ENCODE data around the gene NUP214. TPM values are rescaled to one million over a fixed set of nuclear protein-coding genes. Genes with fewer than 3 reads are reported as not detected.
A peak's percentile ranks its signal among the peaks of the same experiment; 100 is the strongest.

Gene NUP214
- total RNA-seq (2012; rRNA removed) (6.9 and 7.9 TPM in 2 replicates), polyA plus RNA-seq (2012; rRNA removed) (13.3 and 13.4 TPM in 2 replicates), Bru-seq, nascent RNA (percentile 82 among the genes with signal in this experiment), BruChase-seq, experiment 1, labeled RNA remaining after a 6-hour chase (percentile 85 among the genes with signal in this experiment), BruChase-seq, experiment 2, labeled RNA remaining after a 2-hour chase (percentile 83 among the genes with signal in this experiment)
- 11.3 and 21.0 TPM in 2 replicates for polyA plus RNA-seq (2012; cell fraction: cytosol; rRNA removed)
- 21.5 and 30.0 TPM in 2 replicates for polyA plus RNA-seq (2012; cell fraction: nucleus; rRNA removed; ENCODE audit: low replicate concordance)
- long read RNA-seq, partial matches to known transcripts, result 24 of 25 reads
- long read RNA-seq, other reads (novel, unspliced or antisense), result 1 of 25 reads

GRCh38 chr9:131125288-131126058 is at the start of gene NUP214:
TSS of gene NUP214 (plus strand) at chr9:131125586. CDS start at chr9:131125705, 119 bp downstream.
- peak within 1 kb of the TSS; percentile 89 for H3K9ac ChIP-seq (ENCODE audit: low read depth, low read length)
- peak within 1 kb of the TSS; percentile 94 for H2AK9ac ChIP-seq (replicated peaks; ENCODE audit: low read depth, low read length, poor library complexity)
- H4K91ac ChIP-seq (ENCODE audit: insufficient read depth, low read depth, low read length), result peak within 1 kb of the TSS; percentile 83
- 0% methylated on average over 21 of the region's 61 CpGs; no CpG with 5 or more reads in 1 of the 2 experiments for WGBS, 2 experiments (ENCODE audit: extremely low coverage in 2 of 2, insufficient read length in 1 of 2)
- no peaks in the 10 kb centered on the region for H3K9me3 ChIP-seq (ENCODE audit: control insufficient read depth, insufficient read depth, low read length)
- peak within 1 kb of the TSS; percentile 37 for H2AK5ac ChIP-seq (ENCODE audit: low read depth, low read length)
- POLR2A ChIA-PET (ENCODE audit: unreplicated experiment), result interaction anchor here (0.6 to 0.9 kb wide), 2 partner anchors 9 to 14 kb away, joined by 3 to 5 read pairs; no protein-coding TSS in a partner anchor
- H3K14ac ChIP-seq (replicated peaks; ENCODE audit: low read depth, low read length), result peak within 1 kb of the TSS; percentile 95
- peak within 1 kb of the TSS; percentile 63 for H2BK5ac ChIP-seq (ENCODE audit: low read depth, low read length, poor library complexity, severe bottlenecking)
- in situ Hi-C loops (cut with MboI; ENCODE audit: low sequenced_read_pairs), result loop anchor here (25.0 kb wide), 1 partner anchor 1212 kb away; no protein-coding TSS in a partner anchor
- H4K20me1 ChIP-seq (ENCODE audit: insufficient read depth, low read length), result no peaks in the 10 kb centered on the region
- CTCF ChIA-PET, result interaction anchor here (1.4 kb wide), 1 partner anchor 211 kb away, joined by 3 read pairs; no protein-coding TSS in a partner anchor
- BruUV-seq (replicated peaks), result no TSS peak
- H3K4me1 ChIP-seq (ENCODE audit: control insufficient read depth, insufficient read depth, low read length), result no peaks in the 10 kb centered on the region
- peak within 1 kb of the TSS; percentile 59 to 95 for H4K8ac ChIP-seq (ENCODE audit: low read depth in 2 of 2, low read length in 2 of 2)
- peak within 1 kb of the TSS; percentile 93 for H2AFZ ChIP-seq (replicated peaks; ENCODE audit: low read length, poor library complexity)
- no peak within 1 kb of the TSS; the same call in 1 of the 2 replicates for H3K18ac ChIP-seq (ENCODE audit: low read depth, low read length)
- peaks cover 2% of the 10 kb centered on the region; the same call in 1 of the 2 replicates for H3K27me3 ChIP-seq (ENCODE audit: control insufficient read depth, insufficient read depth, low read length)
- peaks cover 6 to 35% of the 10 kb centered on the region in 2 experiments for H3K79me1 ChIP-seq (ENCODE audit: low read depth in 1 of 2, low read length in 2 of 2)
- H3K4ac ChIP-seq (ENCODE audit: low read depth, low read length), result peak within 1 kb of the TSS; percentile 86
- peak within 1 kb of the TSS; percentile 86 for H4K5ac ChIP-seq (ENCODE audit: low read depth, low read length)
- H2BK120ac ChIP-seq (ENCODE audit: low read depth, low read length), result no peak within 1 kb of the TSS
- DNase-seq (peak; percentile 96), ATAC-seq (ENCODE audit: low read depth) (peak; percentile 100)
- H3K9me1 ChIP-seq (ENCODE audit: insufficient read depth, low read length), result no peaks in the 10 kb centered on the region
- peaks cover 7% of the 10 kb centered on the region; the same call in 1 of the 2 replicates for H3K36me3 ChIP-seq (ENCODE audit: control insufficient read depth, insufficient read depth, low read length)
- peak within 1 kb of the TSS; percentile 90 for H3K56ac ChIP-seq (ENCODE audit: extremely low read depth, insufficient read depth, low read length)
- peak within 1 kb of the TSS; percentile 76 for H3K27ac ChIP-seq (ENCODE audit: insufficient read depth, low read length)
- dilution Hi-C loops (cut with HindIII; ENCODE audit: low sequenced_read_pairs, unreplicated experiment), result no loop called here
- H2BK15ac ChIP-seq (ENCODE audit: low read depth, low read length), result no peak within 1 kb of the TSS
- no peak within 1 kb of the TSS for H2BK20ac ChIP-seq (ENCODE audit: low read depth, low read length)
- peak within 1 kb of the TSS; percentile 85 for H3K23ac ChIP-seq (ENCODE audit: low read depth, low read length)
- peak within 1 kb of the TSS; percentile 100 for H3K4me2 ChIP-seq (ENCODE audit: low read depth, low read length)
- intact Hi-C loops (cut with micrococcal nuclease), result loop anchor here (2.0 to 5.0 kb wide), 2 partner anchors 42 to 67 kb away; no protein-coding TSS in a partner anchor
- peak within 1 kb of the TSS; percentile 85 for H3K4me3 ChIP-seq (ENCODE audit: insufficient read depth, low read depth, low read length)
- TF ChIP-seq CTCF (conservative IDR thresholded peaks at IDR 0.05; ENCODE audit: low read depth, low read length) (no peak), MXI1 (IDR thresholded peaks at IDR 0.05; ENCODE audit: borderline replicate concordance, low read depth, low read length) (peak; percentile 95; the same call in 1 of the 2 replicates), RFX5 (IDR thresholded peaks at IDR 0.05; ENCODE audit: low read depth, low read length) (no peak), RCOR1 (IDR thresholded peaks at IDR 0.05; ENCODE audit: insufficient replicate concordance, low read length) (no peak), POLR2A (IDR thresholded peaks at IDR 0.05; ENCODE audit: low read depth, low read length) (peak; percentile 90), SMC3 (IDR thresholded peaks at IDR 0.05; ENCODE audit: low read depth, low read length) (no peak), ELK1 (IDR thresholded peaks at IDR 0.05; ENCODE audit: borderline replicate concordance, low read depth, low read length) (0 out of 2 replicates have a peak, but pooled peaks have one; percentile 49), MAZ (IDR thresholded peaks at IDR 0.05; ENCODE audit: borderline replicate concordance, low read depth, low read length) (peak; percentile 79; the same call in 1 of the 2 replicates), CHD1 (IDR thresholded peaks at IDR 0.05; ENCODE audit: low read depth, low read length) (no peak), FOS (IDR thresholded peaks at IDR 0.05; ENCODE audit: low read depth, low read length) (peak; percentile 38; the same call in 1 of the 2 replicates), CEBPB (IDR thresholded peaks at IDR 0.05; ENCODE audit: low read depth, low read length) (no peak), NFE2L2 (IDR thresholded peaks at IDR 0.05; ENCODE audit: low read depth, low read length) (no peak), MAFK (IDR thresholded peaks at IDR 0.05; ENCODE audit: low read depth, low read length) (no peak)
